Neural cell (in vitro differentiated cells): Measurements from ENCODE around the gene TGFBR3L.

ENCODE experiments used
- CTCF ChIP-seq: fragments of 450-650 bp; IDR thresholded peaks from 2 replicates; pipeline ENCODE4 v1.5.1; 2014; ENCODE audit warnings: antibody characterized with exemption, mild to moderate bottlenecking, moderate library complexity; ENCODE audit not compliant: poor library complexity, severe bottlenecking
- EP300 ChIP-seq: fragments of 450-650 bp; conservative IDR thresholded peaks from 2 replicates; pipeline ENCODE4 v1.6.1; 2014; ENCODE audit warnings: antibody characterized with exemption, mild to moderate bottlenecking, moderate library complexity; ENCODE audit not compliant: poor library complexity, severe bottlenecking
- EZH2 ChIP-seq: fragments of 200-600, 300-800 bp; shearing (Covaris generic), sonication (generic); IDR thresholded peaks from 2 replicates; pipeline ENCODE4 v1.6.1; 2014; ENCODE audit warnings: antibody characterized with exemption, low read length, borderline replicate concordance, mild to moderate bottlenecking; ENCODE audit not compliant: insufficient read depth, poor library complexity, severe bottlenecking
- MXI1 ChIP-seq: fragments of 450-650 bp; conservative IDR thresholded peaks from 2 replicates; pipeline ENCODE4 v1.6.1; 2014; ENCODE audit warnings: antibody characterized with exemption, mild to moderate bottlenecking; ENCODE audit not compliant: poor library complexity, severe bottlenecking
- POLR2AphosphoS5 ChIP-seq: IDR thresholded peaks from 2 replicates; pipeline ENCODE4 v1.6.1; 2012
- RAD21 ChIP-seq: fragments of 450-650 bp; conservative IDR thresholded peaks from 2 replicates; pipeline ENCODE4 v1.6.1; 2014; ENCODE audit warnings: antibody characterized with exemption, mild to moderate bottlenecking, moderate library complexity
- REST ChIP-seq: IDR thresholded peaks from 2 replicates; pipeline ENCODE4 v1.6.1; 2012; ENCODE audit warnings: borderline replicate concordance
- SMC3 ChIP-seq: fragments of 450-650 bp; conservative IDR thresholded peaks from 2 replicates; pipeline ENCODE4 v1.6.1; 2014; ENCODE audit warnings: antibody characterized with exemption, mild to moderate bottlenecking, moderate library complexity; ENCODE audit not compliant: poor library complexity

GRCh38 chr19:7953060-7953459 lies 38.4 kb downstream of the TGFBR3L start:
- TF ChIP-seq REST = no peak
- no peak for TF ChIP-seq EP300
- no peak for TF ChIP-seq CTCF
- TF ChIP-seq SMC3 = no peak
- no peak for TF ChIP-seq EZH2
- TF ChIP-seq MXI1 = no peak
- no peak for TF ChIP-seq POLR2AphosphoS5
- TF ChIP-seq RAD21 = no peak
